GM12874 (cell line): ENCODE measurements around the gene SRGAP1.

Experiments used
- TF ChIP-seq, protein P1 (sequence below): IDR thresholded peaks from 2 replicates; pipeline ENCODE4 v1.5.1; 2011; ENCODE audit warnings: low read depth, mild to moderate bottlenecking, control low read depth, low read length, moderate library complexity; ENCODE audit not compliant: insufficient read depth

The SRGAP1 gene

DNA sequence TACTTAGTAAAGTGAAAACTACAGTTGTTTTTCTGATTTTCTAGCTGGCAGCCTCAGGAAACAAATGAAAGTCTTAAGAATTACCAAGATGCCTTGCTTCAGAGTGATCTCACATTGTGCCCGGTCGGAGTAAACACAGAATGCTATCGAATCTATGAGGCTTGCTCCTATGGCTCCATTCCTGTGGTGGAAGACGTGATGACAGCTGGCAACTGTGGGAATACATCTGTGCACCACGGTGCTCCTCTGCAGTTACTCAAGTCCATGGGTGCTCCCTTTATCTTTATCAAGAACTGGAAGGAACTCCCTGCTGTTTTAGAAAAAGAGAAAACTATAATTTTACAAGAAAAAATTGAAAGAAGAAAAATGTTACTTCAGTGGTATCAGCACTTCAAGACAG lies 35.9 kb upstream of the SRGAP1 start:
- TF ChIP-seq, protein P1, sequence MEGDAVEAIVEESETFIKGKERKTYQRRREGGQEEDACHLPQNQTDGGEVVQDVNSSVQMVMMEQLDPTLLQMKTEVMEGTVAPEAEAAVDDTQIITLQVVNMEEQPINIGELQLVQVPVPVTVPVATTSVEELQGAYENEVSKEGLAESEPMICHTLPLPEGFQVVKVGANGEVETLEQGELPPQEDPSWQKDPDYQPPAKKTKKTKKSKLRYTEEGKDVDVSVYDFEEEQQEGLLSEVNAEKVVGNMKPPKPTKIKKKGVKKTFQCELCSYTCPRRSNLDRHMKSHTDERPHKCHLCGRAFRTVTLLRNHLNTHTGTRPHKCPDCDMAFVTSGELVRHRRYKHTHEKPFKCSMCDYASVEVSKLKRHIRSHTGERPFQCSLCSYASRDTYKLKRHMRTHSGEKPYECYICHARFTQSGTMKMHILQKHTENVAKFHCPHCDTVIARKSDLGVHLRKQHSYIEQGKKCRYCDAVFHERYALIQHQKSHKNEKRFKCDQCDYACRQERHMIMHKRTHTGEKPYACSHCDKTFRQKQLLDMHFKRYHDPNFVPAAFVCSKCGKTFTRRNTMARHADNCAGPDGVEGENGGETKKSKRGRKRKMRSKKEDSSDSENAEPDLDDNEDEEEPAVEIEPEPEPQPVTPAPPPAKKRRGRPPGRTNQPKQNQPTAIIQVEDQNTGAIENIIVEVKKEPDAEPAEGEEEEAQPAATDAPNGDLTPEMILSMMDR: no peak

GRCh38 chr12:63809566-63809965 lies 34.9 kb upstream of the SRGAP1 start:
- TF ChIP-seq, protein P1: no peak

- TF ChIP-seq, protein P1: no peak
Observed at GRCh38 chr12:63811334-63811733, 33.2 kb upstream of the SRGAP1 start.

DNA sequence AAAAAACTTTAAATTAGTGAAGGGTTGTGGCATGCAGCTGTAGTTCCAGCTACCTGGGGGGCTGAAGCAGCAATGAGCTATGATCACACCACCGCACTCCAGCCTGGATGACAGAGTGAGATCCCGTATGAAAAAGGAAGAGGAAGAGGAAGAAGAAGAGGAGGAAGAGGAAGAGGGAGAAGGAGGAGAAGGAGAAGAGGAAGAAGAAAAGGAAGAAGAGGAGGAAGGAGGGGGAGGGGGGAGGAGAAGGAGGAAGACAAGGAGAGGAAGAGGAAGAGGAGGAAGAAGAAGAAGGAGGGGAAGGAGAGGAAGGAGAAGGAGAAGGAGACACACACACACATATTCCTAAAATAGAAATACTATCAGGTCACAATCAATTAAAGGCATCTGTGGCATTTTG lies 32.7 kb upstream of the SRGAP1 start:
- TF ChIP-seq, protein P1: no peak

GRCh38 chr12:63814146-63814772 lies 30.2 kb upstream of the SRGAP1 start:
- TF ChIP-seq, protein P1: no peak

DNA sequence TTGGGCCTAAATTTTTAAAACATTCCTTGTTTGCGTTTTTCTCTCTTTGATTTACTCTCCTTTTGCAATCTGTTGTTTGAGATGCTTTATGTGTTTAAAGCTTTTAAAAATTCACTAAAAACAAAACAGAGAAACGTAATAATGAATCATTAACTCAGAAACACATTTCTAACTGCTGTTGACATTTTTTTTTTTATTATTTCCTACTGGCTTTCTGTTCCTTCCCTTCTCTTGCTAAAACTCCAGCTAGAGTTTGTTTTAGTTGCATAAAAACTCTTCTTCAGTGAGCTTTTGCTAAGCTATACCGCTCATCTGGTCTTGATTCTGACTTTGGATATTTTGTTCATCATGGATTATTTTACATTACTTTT lies 29.0 kb upstream of the SRGAP1 start:
- TF ChIP-seq, protein P1: no peak

GRCh38 chr12:63816031-63816430 lies 28.5 kb upstream of the SRGAP1 start:
- TF ChIP-seq, protein P1: no peak
